ENCODE measurements around the gene CCDC86. TPM values are rescaled to one million over a fixed set of nuclear protein-coding genes. Genes with fewer than 3 reads are reported as not detected.
A peak's percentile ranks its signal among the peaks of the same experiment; 100 is the strongest.

Gene CCDC86
- total and polyA plus RNA-seq, 5 donors, result 6.5 to 12.5 (median 7.8) TPM

GRCh38 chr11:60872961-60873524, 31.1 kb downstream of the CCDC86 start:
- Histone ChIP-seq H3K27ac (ENCODE audit: low read length) (no peak overlapping the region), H3K27me3 (ENCODE audit: control insufficient read depth, insufficient read depth) (no peaks in the 10 kb centered on the region), H3K4me1 (ENCODE audit: control insufficient read depth, insufficient read depth, low read length) (peaks cover 13% of the 10 kb centered on the region), H3K9me3 (ENCODE audit: control insufficient read depth, low read length) (no peaks in the 10 kb centered on the region), H3K4me3 (ENCODE audit: low read length) (no peak overlapping the region)
- 64% methylated on average over 16 of the region's 16 CpGs for WGBS
- DNase-seq, result peak in 1 of 3 donors; percentile 55
- peak in 1 of 2 donors; percentile 22 for ATAC-seq
- intact Hi-C loops (cut with DNase I), result no loop called here

GRCh38 chr11:60873533-60873932, 31.6 kb downstream of the CCDC86 start:
- no peak overlapping the region for H3K27ac ChIP-seq (ENCODE audit: low read length)
- WGBS, result 91% methylated on average over 12 of the region's 12 CpGs

GRCh38 chr11:60874421-60875365, 32.8 kb downstream of the CCDC86 start:
- ATAC-seq (no peak), DNase-seq (peak in 1 of 3 donors; percentile 37)
- Histone ChIP-seq H3K4me3 (ENCODE audit: low read length) (no peak overlapping the region), H3K9me3 (ENCODE audit: control insufficient read depth, low read length) (no peaks in the 10 kb centered on the region), H3K4me1 (ENCODE audit: control insufficient read depth, insufficient read depth, low read length) (peaks cover 13% of the 10 kb centered on the region), H3K27me3 (ENCODE audit: control insufficient read depth, insufficient read depth) (no peaks in the 10 kb centered on the region), H3K27ac (ENCODE audit: low read length) (no peak overlapping the region)
- WGBS, result 93% methylated on average over 13 of the region's 13 CpGs
- intact Hi-C loops (cut with DNase I), result no loop called here

More at GRCh38 chr11:60873533-60873932, 31.6 kb downstream of the CCDC86 start:
- ATAC-seq, result no peak
- intact Hi-C loops (cut with DNase I), result no loop called here
- no peak overlapping the region for H3K4me3 ChIP-seq (ENCODE audit: low read length)
- no peaks in the 10 kb centered on the region for H3K9me3 ChIP-seq (ENCODE audit: control insufficient read depth, low read length)
- H3K27me3 ChIP-seq (ENCODE audit: control insufficient read depth, insufficient read depth), result no peaks in the 10 kb centered on the region
- peak in 1 of 3 donors; percentile 28 for DNase-seq
- peaks cover 13% of the 10 kb centered on the region for H3K4me1 ChIP-seq (ENCODE audit: control insufficient read depth, insufficient read depth, low read length)

GRCh38 chr11:60875366-60876167, 33.7 kb downstream of the CCDC86 start:
- Histone ChIP-seq H3K27me3 (ENCODE audit: control insufficient read depth, insufficient read depth) (no peaks in the 10 kb centered on the region), H3K4me1 (ENCODE audit: control insufficient read depth, insufficient read depth, low read length) (peaks cover 13% of the 10 kb centered on the region), H3K4me3 (ENCODE audit: low read length) (no peak overlapping the region), H3K9me3 (ENCODE audit: control insufficient read depth, low read length) (no peaks in the 10 kb centered on the region), H3K27ac (ENCODE audit: low read length) (no peak overlapping the region)
- ATAC-seq (no peak), DNase-seq (peak in 1 of 3 donors; percentile 10)
- intact Hi-C loops (cut with DNase I), result no loop called here
- 75% methylated on average over 7 of the region's 7 CpGs for WGBS

- peaks cover 8% of the 10 kb centered on the region for H3K4me1 ChIP-seq (ENCODE audit: control insufficient read depth, insufficient read depth, low read length)
- WGBS, result 100% methylated on average over 2 of the region's 2 CpGs
Observed at GRCh38 chr11:60876168-60876485, 34.2 kb downstream of the CCDC86 start.

GRCh38 chr11:60878245-60879101, 36.6 kb downstream of the CCDC86 start:
- no peak overlapping the region for H3K27ac ChIP-seq (ENCODE audit: low read length)
- WGBS, result 51% methylated on average over 5 of the region's 5 CpGs
- no peaks in the 10 kb centered on the region for H3K9me3 ChIP-seq (ENCODE audit: control insufficient read depth, low read length)
- H3K4me3 ChIP-seq (ENCODE audit: low read length), result no peak overlapping the region
- peak in 1 of 3 donors; percentile 13 for DNase-seq
- no peaks in the 10 kb centered on the region for H3K27me3 ChIP-seq (ENCODE audit: control insufficient read depth, insufficient read depth)
- intact Hi-C loops (cut with DNase I), result no loop called here
- no peaks in the 10 kb centered on the region for H3K4me1 ChIP-seq (ENCODE audit: control insufficient read depth, insufficient read depth, low read length)
- ATAC-seq, result peak in 1 of 2 donors; percentile 66

More at GRCh38 chr11:60876168-60876485, 34.2 kb downstream of the CCDC86 start:
- DNase-seq (peak in 1 of 3 donors; percentile 10), ATAC-seq (no peak)
- no peaks in the 10 kb centered on the region for H3K9me3 ChIP-seq (ENCODE audit: control insufficient read depth, low read length)
- H3K27me3 ChIP-seq (ENCODE audit: control insufficient read depth, insufficient read depth), result no peaks in the 10 kb centered on the region
- H3K27ac ChIP-seq (ENCODE audit: low read length), result no peak overlapping the region
- intact Hi-C loops (cut with DNase I), result no loop called here
- H3K4me3 ChIP-seq (ENCODE audit: low read length), result no peak overlapping the region

- H3K4me1 ChIP-seq (ENCODE audit: control insufficient read depth, insufficient read depth, low read length), result no peaks in the 10 kb centered on the region
- no peak overlapping the region for H3K27ac ChIP-seq (ENCODE audit: low read length)
- ATAC-seq (no peak), DNase-seq (no peak)
- WGBS, result 81% methylated on average over 1 of the region's 1 CpG
- intact Hi-C loops (cut with DNase I), result no loop called here
- no peak overlapping the region for H3K4me3 ChIP-seq (ENCODE audit: low read length)
- no peaks in the 10 kb centered on the region for H3K9me3 ChIP-seq (ENCODE audit: control insufficient read depth, low read length)
- no peaks in the 10 kb centered on the region for H3K27me3 ChIP-seq (ENCODE audit: control insufficient read depth, insufficient read depth)
Observed at GRCh38 chr11:60879104-60879503, 37.2 kb downstream of the CCDC86 start.

- H3K4me1 ChIP-seq (ENCODE audit: control insufficient read depth, insufficient read depth, low read length), result no peaks in the 10 kb centered on the region
- ATAC-seq (no peak), DNase-seq (peak in 1 of 3 donors; percentile 1)
- H3K27ac ChIP-seq (ENCODE audit: low read length), result no peak overlapping the region
- H3K4me3 ChIP-seq (ENCODE audit: low read length), result no peak overlapping the region
- no peaks in the 10 kb centered on the region for H3K27me3 ChIP-seq (ENCODE audit: control insufficient read depth, insufficient read depth)
- no peaks in the 10 kb centered on the region for H3K9me3 ChIP-seq (ENCODE audit: control insufficient read depth, low read length)
- 91% methylated on average over 5 of the region's 5 CpGs for WGBS
- intact Hi-C loops (cut with DNase I), result no loop called here
Observed at GRCh38 chr11:60879971-60880588, 38.2 kb downstream of the CCDC86 start.

GRCh38 chr11:60880643-60881282, 38.9 kb downstream of the CCDC86 start:
- Histone ChIP-seq H3K27me3 (ENCODE audit: control insufficient read depth, insufficient read depth) (no peaks in the 10 kb centered on the region), H3K9me3 (ENCODE audit: control insufficient read depth, low read length) (no peaks in the 10 kb centered on the region), H3K27ac (ENCODE audit: low read length) (no peak overlapping the region), H3K4me1 (ENCODE audit: control insufficient read depth, insufficient read depth, low read length) (no peaks in the 10 kb centered on the region), H3K4me3 (ENCODE audit: low read length) (no peak overlapping the region)
- 82% methylated on average over 8 of the region's 8 CpGs for WGBS
- DNase-seq, result peak in 1 of 3 donors; percentile 1
- no peak for ATAC-seq
- intact Hi-C loops (cut with DNase I), result no loop called here

Data from right cardiac atrium (tissue), 5 donors.